GM18511 (cell line): Measurements from ENCODE around the gene MLST8.

Experiments used
- ATAC-seq: cut with Tn5 transposase; IDR thresholded peaks from one replicate; pipeline ENCODE4 v1.9.1; 2021; ENCODE audit warnings: mild to moderate bottlenecking, moderate library complexity; ENCODE audit not compliant: unreplicated experiment

Gene MLST8, protein sequence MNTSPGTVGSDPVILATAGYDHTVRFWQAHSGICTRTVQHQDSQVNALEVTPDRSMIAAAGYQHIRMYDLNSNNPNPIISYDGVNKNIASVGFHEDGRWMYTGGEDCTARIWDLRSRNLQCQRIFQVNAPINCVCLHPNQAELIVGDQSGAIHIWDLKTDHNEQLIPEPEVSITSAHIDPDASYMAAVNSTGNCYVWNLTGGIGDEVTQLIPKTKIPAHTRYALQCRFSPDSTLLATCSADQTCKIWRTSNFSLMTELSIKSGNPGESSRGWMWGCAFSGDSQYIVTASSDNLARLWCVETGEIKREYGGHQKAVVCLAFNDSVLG

DNA sequence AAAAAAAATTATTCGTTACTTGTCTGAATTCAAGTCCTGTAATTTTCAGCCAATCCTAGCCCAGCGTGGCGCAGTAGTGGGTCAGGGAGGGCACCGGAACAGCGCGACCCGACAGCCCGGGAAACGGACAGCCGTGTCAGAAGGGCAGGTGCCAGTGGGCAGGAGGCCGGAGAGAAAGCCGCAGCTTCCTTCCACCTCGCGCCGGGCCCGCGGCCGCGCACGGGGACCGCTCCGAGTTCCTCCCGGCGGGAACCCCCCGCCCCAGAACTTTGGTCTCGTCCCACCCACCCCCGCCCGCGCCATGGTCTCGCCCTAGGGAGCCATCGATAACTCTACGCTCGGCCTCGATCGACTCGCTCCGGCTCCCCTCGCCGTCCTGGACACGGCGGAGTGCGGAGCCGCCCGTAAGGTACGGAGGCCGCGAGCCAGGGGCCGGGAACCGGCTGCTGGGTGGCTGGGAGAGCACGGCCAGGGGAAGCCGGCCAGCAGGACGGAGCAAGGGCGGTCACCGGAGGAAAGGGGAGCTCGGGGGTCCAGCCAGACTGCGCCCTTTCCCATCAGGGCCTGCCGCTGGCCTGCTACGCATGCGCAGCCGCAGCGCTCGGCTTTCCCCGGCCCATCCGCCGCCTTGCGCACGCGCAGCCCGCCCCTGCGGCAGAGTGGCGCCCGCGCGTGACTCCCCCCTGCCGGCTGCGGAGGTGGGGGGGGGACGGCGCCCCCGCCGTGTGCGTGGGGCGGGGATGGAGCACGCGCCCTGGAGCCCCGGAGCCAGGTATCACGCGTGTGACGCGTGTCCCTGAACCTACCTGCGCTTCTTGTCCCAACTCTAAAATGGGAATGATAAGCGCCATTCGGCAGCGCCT lies at the start of gene MLST8:
TSS of gene MLST8 (plus strand) at position 351 of the 863 bp plus-strand sequence. CDS start 632 bp downstream, outside the sequence.
- ATAC-seq, result peak; percentile 79

GRCh38 chr16:2155977-2156848 lies 49.0 kb upstream of the MLST8 start:
- ATAC-seq, result no peak

DNA sequence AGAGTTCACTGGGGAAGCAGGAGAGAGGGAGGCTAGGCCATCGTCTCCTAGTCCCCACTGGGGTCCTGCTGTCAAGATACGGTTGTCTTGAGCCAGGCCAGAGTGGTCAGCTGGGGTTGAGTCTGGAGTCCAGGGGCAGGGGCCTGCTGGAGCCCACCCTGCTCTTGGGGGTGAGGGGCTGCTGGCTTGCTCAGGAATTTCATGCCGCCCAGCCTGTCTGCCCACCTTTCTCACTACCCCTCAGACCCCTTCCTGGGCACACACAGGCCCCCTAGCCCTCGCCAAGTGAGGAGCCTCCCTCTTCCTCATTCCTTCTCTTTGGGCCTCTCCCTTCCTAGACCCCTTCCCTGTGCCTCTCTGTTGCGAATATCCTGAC lies 48.4 kb upstream of the MLST8 start:
- ATAC-seq, result no peak

- no peak for ATAC-seq
Measured at GRCh38 chr16:2157480-2158261, 47.6 kb upstream of the MLST8 start.

DNA sequence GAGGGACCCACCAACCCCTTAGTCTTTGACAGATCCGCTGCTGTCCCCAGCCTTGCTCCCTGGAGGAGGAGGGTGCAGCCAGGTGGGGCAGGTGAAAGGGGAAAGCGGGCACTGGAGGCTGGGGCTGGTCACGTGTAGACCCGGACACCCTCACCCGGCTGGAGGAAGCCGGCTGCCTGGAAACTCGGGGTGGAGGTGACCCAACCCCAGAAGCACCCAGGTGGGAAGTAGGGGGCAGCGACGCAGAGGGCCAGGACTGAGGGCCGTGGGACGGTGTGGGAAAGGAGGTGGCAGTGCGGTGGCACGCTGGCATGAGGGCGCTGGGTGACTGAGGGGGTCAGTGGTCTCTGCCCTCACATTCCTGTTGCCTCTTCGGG lies 47.0 kb upstream of the MLST8 start:
- ATAC-seq, result no peak

- ATAC-seq, result no peak
Measured at GRCh38 chr16:2159175-2159838, 45.9 kb upstream of the MLST8 start.

- ATAC-seq, result no peak
Measured at GRCh38 chr16:2160915-2161551, 44.2 kb upstream of the MLST8 start.

DNA sequence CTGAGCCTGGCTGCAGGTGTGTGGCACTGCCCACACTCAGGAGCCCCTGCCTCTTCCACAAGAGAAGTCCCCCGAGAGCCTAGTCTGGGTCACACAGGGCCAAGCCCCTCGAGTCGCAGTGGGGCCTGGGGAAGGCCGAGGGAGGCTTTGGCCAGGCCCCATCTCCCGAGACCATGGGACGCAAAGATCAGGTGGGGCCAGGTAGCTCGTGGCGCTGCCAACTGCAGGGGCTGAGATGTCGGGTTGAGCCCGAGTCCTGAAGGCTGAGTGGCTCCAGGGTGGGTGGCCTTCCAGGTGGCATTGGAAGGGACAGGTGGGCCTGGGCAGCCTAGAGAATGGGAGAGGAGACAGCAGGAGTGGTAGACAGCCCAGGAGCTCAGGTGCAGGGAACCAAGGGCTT lies 43.3 kb upstream of the MLST8 start:
- no peak for ATAC-seq

- ATAC-seq, result no peak
Measured at GRCh38 chr16:2162676-2163118, 42.6 kb upstream of the MLST8 start.

DNA sequence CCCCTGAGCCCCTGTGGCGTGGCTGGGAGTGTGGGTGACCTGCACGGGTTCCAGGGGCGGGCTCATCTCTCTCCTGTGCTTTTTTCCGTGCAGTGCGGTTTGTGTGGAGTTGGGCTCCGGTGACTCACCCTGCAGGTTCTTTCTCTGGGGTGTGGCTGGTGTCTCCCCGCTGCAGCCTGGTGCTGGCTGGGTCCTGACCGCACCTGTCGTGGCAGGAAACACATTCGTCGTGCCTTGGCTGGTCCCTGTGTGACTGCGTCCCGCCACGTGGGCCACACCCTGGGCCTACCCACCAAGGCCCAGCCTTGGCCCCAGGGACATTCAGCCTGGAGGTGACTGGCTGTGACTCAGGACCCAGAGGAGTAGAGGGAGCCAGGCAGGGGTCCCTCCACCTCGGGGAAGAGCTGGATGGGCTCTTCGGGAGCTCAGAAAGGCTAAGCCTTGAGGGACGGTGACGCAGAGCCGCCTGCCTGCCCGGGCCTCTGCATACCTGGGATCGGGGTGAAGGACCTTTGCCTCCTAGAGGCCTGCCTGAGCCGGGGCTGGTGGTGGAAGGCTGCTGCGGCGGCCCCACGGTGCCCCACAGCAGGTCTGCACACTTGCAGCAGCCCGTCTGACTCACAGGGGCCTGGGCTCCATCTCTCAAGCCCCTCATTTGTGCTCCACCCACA lies 41.9 kb upstream of the MLST8 start:
- no peak for ATAC-seq

- no peak for ATAC-seq
Measured at GRCh38 chr16:2165861-2166260, 39.4 kb upstream of the MLST8 start.

GRCh38 chr16:2166263-2167067 lies 38.8 kb upstream of the MLST8 start:
- no peak for ATAC-seq

DNA sequence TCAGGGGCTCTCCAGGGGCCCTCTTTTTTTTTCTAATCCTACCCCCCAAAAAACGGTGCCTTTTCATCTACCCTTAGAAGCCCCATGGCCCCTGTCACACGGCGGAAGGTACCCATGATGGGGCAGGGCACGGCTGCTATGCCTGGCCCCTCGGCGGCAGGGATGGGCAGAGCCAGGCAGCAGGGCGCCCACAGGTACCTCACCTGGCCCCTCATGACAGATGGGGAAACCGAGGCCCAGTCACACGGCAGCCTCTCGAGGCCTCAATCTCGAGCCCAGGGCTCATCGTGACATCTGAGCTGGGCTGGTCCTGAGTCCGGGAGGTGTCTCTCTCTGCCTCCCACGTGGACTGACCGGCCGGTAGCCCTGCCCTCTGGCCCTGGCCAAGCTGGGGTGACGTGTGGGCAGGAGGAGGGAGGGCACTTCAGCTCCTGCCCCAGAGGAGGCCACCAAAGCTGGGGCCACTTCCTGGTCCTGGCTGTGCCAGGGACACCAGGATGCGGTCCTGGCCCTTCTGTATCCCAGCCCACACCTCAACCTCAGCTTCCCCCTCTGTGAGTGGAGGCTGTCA lies 38.1 kb upstream of the MLST8 start:
- no peak for ATAC-seq

- no peak for ATAC-seq
Measured at GRCh38 chr16:2170080-2170479, 35.2 kb upstream of the MLST8 start.

DNA sequence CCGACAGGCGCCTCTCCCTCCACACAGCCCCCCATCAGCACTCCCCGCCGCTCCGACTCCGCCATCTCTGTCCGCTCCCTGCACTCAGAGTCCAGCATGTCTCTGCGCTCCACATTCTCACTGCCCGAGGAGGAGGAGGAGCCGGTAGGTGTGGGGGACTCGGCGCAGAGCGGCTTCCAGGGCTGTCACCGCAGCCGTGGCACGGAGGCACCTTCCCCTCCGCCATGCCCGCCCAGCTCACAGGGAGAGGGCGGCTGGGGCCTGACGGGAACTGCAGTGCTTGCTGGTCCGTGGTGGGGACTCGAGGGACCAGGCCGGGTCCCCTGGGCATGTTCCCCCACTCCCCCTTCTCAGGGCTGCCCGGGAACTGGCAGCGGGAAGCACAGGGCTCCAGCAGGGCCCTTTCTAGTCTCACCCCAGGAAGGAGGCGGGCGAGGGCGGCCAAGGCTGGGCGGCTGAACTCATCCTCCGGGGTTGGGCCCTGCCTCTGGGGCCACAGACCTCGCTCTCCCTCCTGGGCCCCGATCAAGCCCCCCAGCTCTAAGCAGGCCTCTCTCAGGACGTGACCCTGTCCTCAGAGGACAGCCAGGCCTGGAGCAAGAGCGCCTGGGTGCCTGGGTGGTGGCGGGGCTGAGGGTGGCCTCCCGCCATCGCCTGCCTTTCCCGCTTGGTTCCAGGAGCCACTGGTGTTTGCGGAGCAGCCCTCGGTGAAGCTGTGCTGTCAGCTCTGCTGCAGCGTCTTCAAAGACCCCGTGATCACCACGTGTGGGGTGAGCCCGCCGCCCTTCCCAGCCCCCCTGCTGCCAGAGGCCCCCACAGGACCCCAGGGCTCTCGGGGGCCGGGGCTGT lies 34.4 kb upstream of the MLST8 start:
- ATAC-seq, result no peak

DNA sequence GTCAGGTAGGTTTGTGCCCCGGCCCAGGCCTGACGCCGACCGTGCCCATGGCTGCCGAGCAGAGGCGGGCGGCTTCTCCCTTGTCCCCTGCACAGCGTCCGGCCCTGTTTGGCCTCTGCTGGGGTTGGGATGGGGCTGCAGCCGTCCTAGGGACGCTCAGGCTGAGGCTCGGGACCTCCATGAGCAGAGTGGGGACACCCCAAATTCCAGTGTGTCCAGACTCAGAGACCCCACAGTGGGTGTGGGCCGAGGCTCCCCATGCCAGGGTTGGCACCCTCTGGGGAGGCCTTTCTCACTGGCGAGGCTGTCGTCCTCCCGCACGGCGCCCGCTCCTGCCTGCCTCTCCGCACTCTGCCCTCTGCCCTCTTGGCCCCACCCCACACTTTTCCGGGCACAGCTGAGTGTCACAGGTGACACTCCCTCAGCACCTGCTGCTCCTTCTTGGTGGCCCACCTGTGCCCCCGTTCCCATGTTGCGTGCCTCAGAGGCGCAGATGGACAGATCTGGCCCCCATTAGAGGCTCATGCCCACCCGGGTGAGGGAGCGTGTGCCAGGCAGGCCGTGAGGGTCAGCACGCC lies 33.6 kb upstream of the MLST8 start:
- no peak for ATAC-seq
